Measurements from ENCODE around the gene PDE11A. TPM values are rescaled to one million over a fixed set of nuclear protein-coding genes. Genes with fewer than 3 reads are reported as not detected.

The PDE11A gene
- total RNA-seq, 1 donor from 2014 or later = 1.00 TPM

GRCh38 chr2:177763531-177764265 is 308.9 kb downstream of the PDE11A start:
- no peak for DNase-seq (ENCODE audit: low spot score)

GRCh38 chr2:177759443-177759842 is 313.1 kb downstream of the PDE11A start:
- DNase-seq (ENCODE audit: low spot score) = no peak

GRCh38 chr2:177758591-177759371 is 313.8 kb downstream of the PDE11A start:
- DNase-seq (ENCODE audit: low spot score) = no peak

GRCh38 chr2:177756336-177756735 is 316.2 kb downstream of the PDE11A start:
- no peak for DNase-seq (ENCODE audit: low spot score)

GRCh38 chr2:177754492-177754873 is 318.1 kb downstream of the PDE11A start:
- no peak for DNase-seq (ENCODE audit: low spot score)

- DNase-seq (ENCODE audit: low spot score) = no peak
Measured at GRCh38 chr2:177753682-177754491, 318.7 kb downstream of the PDE11A start.

GRCh38 chr2:177748360-177748759 is 324.2 kb downstream of the PDE11A start:
- DNase-seq (ENCODE audit: low spot score) = no peak

- DNase-seq (ENCODE audit: low spot score) = no peak
Measured at GRCh38 chr2:177747384-177747783, 325.2 kb downstream of the PDE11A start.

- no peak for DNase-seq (ENCODE audit: low spot score)
Measured at GRCh38 chr2:177746358-177746757, 326.2 kb downstream of the PDE11A start.

- DNase-seq (ENCODE audit: low spot score) = no peak
Measured at GRCh38 chr2:177745531-177745930, 327.0 kb downstream of the PDE11A start.

GRCh38 chr2:177742851-177743250 is 329.7 kb downstream of the PDE11A start:
- no peak for DNase-seq (ENCODE audit: low spot score)

GRCh38 chr2:177741866-177742265 is 330.7 kb downstream of the PDE11A start:
- no peak for DNase-seq (ENCODE audit: low spot score)

GRCh38 chr2:177740700-177741099 is 331.9 kb downstream of the PDE11A start:
- DNase-seq (ENCODE audit: low spot score) = no peak

- DNase-seq (ENCODE audit: low spot score) = no peak
Measured at GRCh38 chr2:177738461-177739235, 333.9 kb downstream of the PDE11A start.

- DNase-seq (ENCODE audit: low spot score) = no peak
Measured at GRCh38 chr2:177735318-177735803, 337.2 kb downstream of the PDE11A start.

- no peak for DNase-seq (ENCODE audit: low spot score)
Measured at GRCh38 chr2:177733322-177733855, 339.2 kb downstream of the PDE11A start.

- no peak for DNase-seq (ENCODE audit: low spot score)
Measured at GRCh38 chr2:177731384-177731783, 341.2 kb downstream of the PDE11A start.

GRCh38 chr2:177730792-177731191 is 341.8 kb downstream of the PDE11A start:
- no peak for DNase-seq (ENCODE audit: low spot score)

GRCh38 chr2:177730363-177730762 is 342.2 kb downstream of the PDE11A start:
- no peak for DNase-seq (ENCODE audit: low spot score)

GRCh38 chr2:177728920-177729319 is 343.7 kb downstream of the PDE11A start:
- no peak for DNase-seq (ENCODE audit: low spot score)

GRCh38 chr2:177728399-177728765 is 344.2 kb downstream of the PDE11A start:
- no peak for DNase-seq (ENCODE audit: low spot score)

Data from mesenteric fat pad (tissue), 1 donor.